ENCODE data around the gene C8B. TPM values are rescaled to one million over a fixed set of nuclear protein-coding genes. Genes with fewer than 3 reads are reported as not detected.

The C8B gene
- total RNA-seq, 1 donor from 2014 or later: not detected

- ATAC-seq (ENCODE audit: poor library complexity) (no peak), DNase-seq (no peak)
- intact Hi-C loops (cut with DNase I): no loop called here
Observed at GRCh38 chr1:56939209-56939608, 26.6 kb downstream of the C8B start.

DNA sequence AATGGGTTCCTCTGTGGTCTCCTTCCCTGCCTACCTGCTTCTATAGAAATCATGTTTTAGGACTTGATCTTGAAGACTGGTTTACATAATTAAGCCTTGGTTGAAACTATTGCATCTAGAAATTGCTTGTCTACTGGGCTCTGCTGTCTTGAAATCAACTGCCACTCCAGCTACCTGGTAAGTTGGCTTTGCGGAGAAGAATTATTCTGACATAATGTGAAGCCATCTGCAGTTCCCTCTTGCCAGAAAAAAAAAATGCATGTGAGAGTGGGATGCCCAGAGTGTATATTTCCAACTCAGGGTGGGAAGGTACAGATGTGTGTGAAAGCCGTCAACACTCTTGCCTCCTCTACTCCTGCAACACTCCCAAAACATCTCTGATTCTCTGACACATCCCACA, 27.2 kb downstream of the C8B start:
- ATAC-seq (ENCODE audit: poor library complexity): no peak
- no peak for DNase-seq
- intact Hi-C loops (cut with DNase I): no loop called here

DNA sequence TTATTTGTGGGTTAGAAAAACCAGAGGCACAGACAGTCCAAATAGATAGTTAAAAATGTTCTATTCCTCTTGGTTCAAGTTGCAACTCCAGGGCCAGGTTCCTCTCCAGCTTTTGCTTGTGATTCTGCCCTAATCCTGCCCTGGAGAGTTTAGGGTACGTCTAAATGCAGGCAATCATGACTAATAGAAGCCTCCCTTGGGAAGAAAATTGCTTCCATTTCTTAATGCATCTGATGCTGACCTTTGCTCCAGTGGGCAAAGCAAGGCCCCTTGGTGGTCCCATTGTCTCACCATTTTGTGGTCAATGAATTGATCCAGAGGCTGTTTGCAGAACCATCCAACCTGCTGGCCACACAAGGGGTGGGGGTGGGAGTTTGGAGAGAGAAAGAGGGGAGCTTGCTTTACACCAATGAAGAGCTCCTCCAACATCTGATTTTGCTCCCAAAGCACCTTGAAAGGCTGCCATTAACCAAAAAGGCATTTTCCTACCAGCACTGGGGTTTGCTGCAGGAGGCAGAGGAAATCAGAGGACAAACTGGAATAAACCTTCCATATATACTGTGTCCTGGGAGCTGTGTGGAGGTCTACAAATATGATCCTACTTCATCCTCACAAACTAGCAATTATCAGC, 31.3 kb downstream of the C8B start:
- intact Hi-C loops (cut with DNase I): no loop called here
- DNase-seq (no peak), ATAC-seq (ENCODE audit: poor library complexity) (no peak)

- DNase-seq (no peak), ATAC-seq (ENCODE audit: poor library complexity) (no peak)
- intact Hi-C loops (cut with DNase I): no loop called here
Observed at GRCh38 chr1:56933606-56934005, 32.2 kb downstream of the C8B start.

- DNase-seq: no peak
- intact Hi-C loops (cut with DNase I): no loop called here
- no peak for ATAC-seq (ENCODE audit: poor library complexity)
Observed at GRCh38 chr1:56933161-56933560, 32.7 kb downstream of the C8B start.

GRCh38 chr1:56931686-56932085, 34.1 kb downstream of the C8B start:
- intact Hi-C loops (cut with DNase I): no loop called here
- no peak for ATAC-seq (ENCODE audit: poor library complexity)

GRCh38 chr1:56931211-56931610, 34.6 kb downstream of the C8B start:
- no peak for DNase-seq
- no peak for ATAC-seq (ENCODE audit: poor library complexity)
- intact Hi-C loops (cut with DNase I): no loop called here

More at GRCh38 chr1:56931686-56932085, 34.1 kb downstream of the C8B start:
- DNase-seq: no peak

DNA sequence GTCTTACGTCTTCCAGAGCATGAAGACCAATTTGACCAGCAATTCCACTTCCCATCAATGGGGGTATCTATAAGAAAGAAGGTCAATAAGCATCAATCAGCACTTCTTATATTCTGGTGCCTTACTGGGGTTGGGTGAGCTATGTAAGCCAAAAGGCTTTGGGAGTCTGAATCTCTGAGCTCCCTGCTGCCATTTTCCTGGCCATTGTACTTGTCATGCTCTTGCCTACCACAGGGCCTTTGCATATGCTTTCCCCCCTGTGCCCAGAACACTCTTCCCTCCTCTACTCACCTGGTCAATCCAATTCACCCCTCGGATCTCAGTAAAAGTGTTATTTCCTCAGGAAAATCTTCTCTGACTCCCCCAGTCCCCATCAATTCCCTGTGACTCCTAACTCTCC, 36.3 kb downstream of the C8B start:
- intact Hi-C loops (cut with DNase I): no loop called here
- ATAC-seq (ENCODE audit: poor library complexity) (no peak), DNase-seq (no peak)

DNA sequence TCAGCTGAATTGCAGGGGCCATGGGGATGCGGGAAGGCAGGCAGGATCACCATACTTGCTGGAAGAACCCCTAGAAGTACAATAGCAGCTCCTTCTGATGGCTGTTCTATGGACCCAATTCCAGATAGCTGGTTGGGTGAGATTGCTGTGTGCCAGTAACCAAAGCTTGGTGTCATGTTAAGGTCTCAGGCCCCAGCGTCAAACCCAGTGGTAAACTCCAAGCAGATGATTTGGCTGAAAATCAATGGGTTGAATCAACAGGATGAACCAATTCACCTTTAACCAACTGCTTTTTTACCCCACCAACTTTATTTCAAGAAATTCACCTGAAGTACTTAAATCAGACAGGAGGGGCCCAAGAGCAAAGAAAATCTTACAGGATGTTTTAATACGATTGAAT, 37.8 kb downstream of the C8B start:
- no peak for DNase-seq
- intact Hi-C loops (cut with DNase I): no loop called here
- no peak for ATAC-seq (ENCODE audit: poor library complexity)

- no peak for DNase-seq
- no peak for ATAC-seq (ENCODE audit: poor library complexity)
- intact Hi-C loops (cut with DNase I): no loop called here
Observed at GRCh38 chr1:56927171-56927570, 38.6 kb downstream of the C8B start.

DNA sequence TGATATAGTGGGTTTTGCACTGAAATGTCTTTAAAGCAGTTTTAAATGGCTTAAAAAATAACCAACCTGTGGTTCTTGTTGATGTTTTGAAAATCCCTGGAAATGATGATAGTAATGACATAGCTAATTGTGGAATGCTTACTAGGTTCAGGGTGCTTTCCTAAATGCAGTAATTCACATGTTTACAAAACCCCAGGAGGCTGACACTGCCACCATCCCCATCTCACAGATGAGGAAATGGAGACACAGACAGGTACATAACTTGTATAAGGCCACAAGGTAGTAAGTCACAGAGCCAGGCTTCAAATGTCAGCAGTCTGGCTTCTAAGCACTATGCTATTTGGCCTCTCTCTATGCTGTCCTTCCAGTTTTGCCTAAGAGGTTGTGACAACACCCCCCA, 40.6 kb downstream of the C8B start:
- ATAC-seq (ENCODE audit: poor library complexity): no peak
- intact Hi-C loops (cut with DNase I): no loop called here

GRCh38 chr1:56924116-56924515, 41.7 kb downstream of the C8B start:
- no peak for DNase-seq
- intact Hi-C loops (cut with DNase I): no loop called here
- no peak for ATAC-seq (ENCODE audit: poor library complexity)

More for the DNA sequence above, 40.6 kb downstream of the C8B start:
- DNase-seq: no peak

DNA sequence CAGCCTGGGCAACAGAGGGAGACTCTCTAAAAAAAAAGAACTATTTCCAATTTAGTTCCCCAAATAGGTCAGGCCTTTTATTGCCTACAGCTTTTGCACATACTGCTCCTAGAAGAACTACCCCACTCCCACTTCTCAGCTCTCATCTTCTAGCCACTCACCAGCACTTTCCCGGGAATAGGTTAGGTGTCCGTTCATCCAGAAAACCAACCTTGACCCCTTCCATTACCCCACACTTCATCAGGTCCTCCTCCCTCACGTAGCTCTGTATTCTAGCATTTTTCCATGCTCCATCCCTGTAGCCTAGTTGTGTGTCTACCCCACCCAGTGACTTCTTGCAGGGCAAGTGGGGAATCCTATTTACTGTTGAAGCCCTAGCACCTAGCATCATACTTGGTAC, 42.6 kb downstream of the C8B start:
- ATAC-seq (ENCODE audit: poor library complexity) (no peak), DNase-seq (no peak)
- intact Hi-C loops (cut with DNase I): no loop called here

GRCh38 chr1:56922507-56922906, 43.3 kb downstream of the C8B start:
- intact Hi-C loops (cut with DNase I): no loop called here
- ATAC-seq (ENCODE audit: poor library complexity) (no peak), DNase-seq (no peak)

- DNase-seq (no peak), ATAC-seq (ENCODE audit: poor library complexity) (no peak)
- intact Hi-C loops (cut with DNase I): no loop called here
Observed at GRCh38 chr1:56922070-56922469, 43.7 kb downstream of the C8B start.

DNA sequence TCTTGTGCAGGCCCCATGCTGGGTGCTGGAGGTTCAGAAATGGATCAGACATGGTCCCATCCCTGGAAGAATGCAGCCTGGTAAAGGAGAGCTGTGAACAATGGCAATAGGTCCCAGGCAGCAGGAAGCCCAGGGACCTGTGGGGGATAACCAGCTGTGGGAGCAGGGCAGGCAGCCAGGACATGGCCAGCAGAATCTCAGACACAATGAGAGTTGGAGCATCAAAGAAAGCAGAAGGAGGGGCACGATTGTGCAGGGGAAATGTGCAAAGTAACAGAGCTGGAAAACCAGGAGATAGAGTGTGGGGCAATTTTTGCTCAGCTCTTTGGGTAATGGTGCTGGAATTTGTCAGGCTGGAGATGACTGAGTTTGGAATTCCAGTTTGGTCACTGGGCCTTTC, 44.3 kb downstream of the C8B start:
- no peak for DNase-seq
- no peak for ATAC-seq (ENCODE audit: poor library complexity)
- intact Hi-C loops (cut with DNase I): no loop called here

DNA sequence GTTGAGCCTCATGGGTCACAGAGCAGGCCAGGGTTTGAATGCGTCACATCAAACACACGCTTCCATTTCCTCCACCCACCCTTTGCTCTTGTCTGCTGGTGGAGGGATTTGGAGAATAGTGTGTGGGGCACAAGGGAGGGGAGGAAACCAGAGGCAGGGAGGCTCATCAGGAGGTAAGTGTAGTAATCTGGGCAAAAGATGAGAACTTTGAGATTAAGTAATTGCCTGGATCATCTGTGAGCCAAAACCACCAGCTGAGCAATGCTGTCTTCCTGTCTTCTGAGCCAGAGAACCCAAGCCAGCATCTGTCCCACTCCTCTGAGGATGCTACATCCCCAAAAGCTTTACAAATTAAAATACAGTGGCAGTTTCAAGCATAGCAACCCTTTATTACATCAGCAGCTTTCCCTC, 45.2 kb downstream of the C8B start:
- no peak for ATAC-seq (ENCODE audit: poor library complexity)
- intact Hi-C loops (cut with DNase I): no loop called here
- no peak for DNase-seq

DNA sequence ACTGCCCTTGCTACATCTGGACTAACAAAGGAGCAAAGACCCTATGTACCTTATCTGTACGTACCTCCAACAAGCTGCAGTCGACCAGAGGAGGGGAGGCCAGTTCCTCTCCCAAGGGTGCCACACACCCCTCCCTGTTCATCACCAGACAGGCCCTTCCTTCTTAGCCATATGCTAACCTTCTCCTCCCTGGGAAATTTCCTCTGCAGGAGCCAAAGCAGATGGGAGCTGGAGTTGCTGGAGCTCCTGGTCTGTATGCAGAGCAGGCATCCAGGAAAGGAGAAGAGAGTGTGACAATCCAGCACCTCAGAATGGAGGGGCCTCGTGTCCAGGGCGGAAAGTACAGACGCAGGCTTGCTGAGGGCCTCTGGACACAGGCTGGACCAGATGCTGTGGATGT, 48.5 kb downstream of the C8B start:
- no peak for DNase-seq
- no peak for ATAC-seq (ENCODE audit: poor library complexity)
- intact Hi-C loops (cut with DNase I): no loop called here

GRCh38 chr1:56916630-56917029, 49.2 kb downstream of the C8B start:
- intact Hi-C loops (cut with DNase I): no loop called here
- no peak for ATAC-seq (ENCODE audit: poor library complexity)
- no peak for DNase-seq

DNA sequence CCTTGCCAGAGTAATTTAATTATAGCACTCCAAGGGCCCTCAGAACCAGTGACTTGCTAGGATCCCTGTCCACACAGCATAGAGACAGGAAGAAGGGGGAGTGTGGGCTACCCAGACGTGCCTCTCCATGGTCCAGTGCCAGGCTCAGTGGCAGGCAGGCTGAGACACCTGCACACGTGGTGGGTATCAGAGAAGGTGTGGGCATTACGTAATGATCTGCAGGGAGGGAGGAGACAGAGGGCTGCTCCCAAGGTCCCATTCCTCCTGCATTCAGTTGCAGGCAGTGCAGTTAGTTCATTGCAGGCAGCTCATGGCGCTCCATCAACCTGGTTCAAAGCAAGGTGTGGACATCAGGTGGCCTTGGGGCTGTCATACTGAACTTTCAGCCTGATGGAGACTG, 49.9 kb downstream of the C8B start:
- intact Hi-C loops (cut with DNase I): no loop called here
- DNase-seq: peak; percentile 47
- ATAC-seq (ENCODE audit: poor library complexity): peak; percentile 84

DNA sequence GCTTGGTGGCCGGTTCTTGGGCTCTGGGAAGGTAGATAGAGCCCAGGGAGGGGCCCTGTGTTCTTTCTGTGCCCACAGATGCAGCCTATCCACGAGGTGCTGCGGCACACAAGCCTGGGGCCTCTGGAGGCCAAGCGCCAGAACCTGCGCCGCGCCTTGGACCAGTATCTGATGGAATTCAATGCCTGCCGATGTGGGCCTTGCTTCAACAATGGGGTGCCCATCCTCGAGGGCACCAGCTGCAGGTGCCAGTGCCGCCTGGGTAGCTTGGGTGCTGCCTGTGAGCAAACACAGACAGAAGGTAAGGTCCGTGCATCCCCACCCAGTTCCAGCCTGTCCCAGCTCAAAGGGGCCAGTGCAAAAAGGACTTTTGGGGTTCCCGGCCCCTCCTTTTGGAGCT, 53.5 kb downstream of the C8B start:
- DNase-seq (no peak), ATAC-seq (ENCODE audit: poor library complexity) (no peak)
- intact Hi-C loops (cut with DNase I): no loop called here

Data from Right ventricle myocardium superior (tissue), 1 donor.